ENCODE measurements around the gene NFATC2.
"Not testable (repeated sequence)": the region's sequence is repeated elsewhere in the genome, so short reads cannot be mapped to it uniquely, and the experiment has no call there.

Gene NFATC2

DNA sequence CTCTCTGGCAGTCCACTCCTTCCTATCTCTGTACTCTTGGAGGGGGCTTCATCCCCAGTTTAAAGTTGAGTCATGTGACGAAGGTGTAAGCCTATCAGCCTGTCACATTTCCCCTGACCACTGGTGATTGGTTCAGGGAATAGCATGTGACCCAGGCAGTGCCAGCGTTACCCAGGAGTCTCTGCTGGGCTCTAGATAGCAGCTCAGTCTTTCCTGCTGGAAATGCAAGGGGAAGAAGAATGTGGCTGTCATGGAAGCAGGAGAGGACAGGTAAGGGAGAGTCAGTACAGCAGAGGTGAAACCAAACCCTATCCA lies 35.6 kb upstream of the NFATC2 start:
- Histone ChIP-seq H3K36me3 (ENCODE audit: insufficient read depth, low read length) (no peaks in the 10 kb centered on the region), H3K27me3 (ENCODE audit: control insufficient read depth in 1 of 2, insufficient read depth in 2 of 2, low read length in 2 of 2) (no peaks in the 10 kb centered on the region), H3K9ac (ENCODE audit: low read length) (no peak overlapping the region), H3K27ac (ENCODE audit: low read depth, low read length) (no peak overlapping the region), H3K9me3 (ENCODE audit: low read length) (no peaks in the 10 kb centered on the region), H3K4me1 (ENCODE audit: insufficient read depth, low read length) (no peaks in the 10 kb centered on the region), H3K4me3 (ENCODE audit: low read depth in 1 of 2, low read length in 2 of 2) (no peak overlapping the region)

DNA sequence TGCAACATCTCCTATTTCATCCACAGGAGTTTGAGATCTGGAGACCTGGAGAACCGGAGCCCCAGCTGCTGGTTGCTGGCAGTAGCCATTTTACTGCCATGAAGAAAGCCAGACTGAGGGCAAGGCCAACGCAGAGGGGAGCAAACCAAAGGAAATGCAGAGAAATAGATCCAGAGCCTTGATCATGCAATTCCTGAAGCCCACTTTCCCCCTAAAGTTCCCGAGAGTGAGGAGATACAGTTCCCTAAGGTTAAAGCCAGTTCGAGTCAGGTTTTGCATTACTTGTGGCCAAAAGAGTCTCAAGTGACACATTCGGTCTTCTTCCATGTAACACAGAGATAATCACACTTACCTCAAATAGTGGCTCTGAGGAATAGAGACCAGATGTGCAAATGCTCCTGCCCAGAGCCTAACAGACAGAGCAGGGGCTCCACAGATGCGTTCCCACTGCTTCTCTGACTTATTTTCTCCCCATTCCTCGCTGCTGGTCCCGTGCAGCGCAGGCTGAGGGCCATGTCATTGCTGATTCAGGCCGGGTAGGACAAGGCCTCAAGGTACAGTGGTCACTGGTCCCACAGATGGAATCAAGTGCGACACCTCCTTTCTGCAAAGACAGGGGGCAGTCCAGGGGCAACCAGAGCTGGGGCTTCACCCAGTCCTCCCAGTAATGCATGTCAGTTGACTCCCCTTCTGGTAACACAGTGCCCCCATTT lies 35.1 kb upstream of the NFATC2 start:
- Histone ChIP-seq H3K36me3 (ENCODE audit: insufficient read depth, low read length) (no peaks in the 10 kb centered on the region), H3K9me3 (ENCODE audit: low read length) (no peaks in the 10 kb centered on the region), H3K4me3 (ENCODE audit: low read depth in 1 of 2, low read length in 2 of 2) (no peak overlapping the region), H3K9ac (ENCODE audit: low read length) (no peak overlapping the region), H3K27ac (ENCODE audit: low read depth, low read length) (no peak overlapping the region), H3K27me3 (ENCODE audit: control insufficient read depth in 1 of 2, insufficient read depth in 2 of 2, low read length in 2 of 2) (no peaks in the 10 kb centered on the region), H3K4me1 (ENCODE audit: insufficient read depth, low read length) (no peaks in the 10 kb centered on the region)

DNA sequence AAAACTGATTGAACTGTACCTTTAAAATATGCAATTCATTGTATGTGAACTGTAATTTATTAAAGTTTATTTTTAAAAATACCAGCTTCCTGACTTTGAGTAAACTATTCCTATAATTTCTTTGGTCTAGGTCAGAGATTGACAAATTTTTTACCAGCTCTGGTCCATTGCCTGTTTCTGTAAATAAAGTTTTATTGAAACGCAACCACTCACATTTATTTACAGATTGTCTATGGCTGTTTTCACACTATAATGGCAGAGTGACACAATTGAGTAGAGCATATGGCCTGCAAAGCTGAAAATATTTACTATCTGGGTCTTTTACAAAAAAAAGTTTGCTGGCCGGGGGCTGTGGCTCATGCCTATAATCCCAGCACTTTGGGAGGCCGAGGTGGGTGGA lies 33.0 kb upstream of the NFATC2 start:
- H3K27me3 ChIP-seq (ENCODE audit: control insufficient read depth in 1 of 2, insufficient read depth in 2 of 2, low read length in 2 of 2) = no peaks in the 10 kb centered on the region
- no peaks in the 10 kb centered on the region for H3K9me3 ChIP-seq (ENCODE audit: low read length)
- no peaks in the 10 kb centered on the region for H3K36me3 ChIP-seq (ENCODE audit: insufficient read depth, low read length)
- no peak overlapping the region for H3K27ac ChIP-seq (ENCODE audit: low read depth, low read length)
- H3K9ac ChIP-seq (ENCODE audit: low read length) = no peak overlapping the region
- H3K4me3 ChIP-seq (ENCODE audit: low read depth in 1 of 2, low read length in 2 of 2) = no peak overlapping the region
- H3K4me1 ChIP-seq (ENCODE audit: insufficient read depth, low read length) = peaks cover 8% of the 10 kb centered on the region

DNA sequence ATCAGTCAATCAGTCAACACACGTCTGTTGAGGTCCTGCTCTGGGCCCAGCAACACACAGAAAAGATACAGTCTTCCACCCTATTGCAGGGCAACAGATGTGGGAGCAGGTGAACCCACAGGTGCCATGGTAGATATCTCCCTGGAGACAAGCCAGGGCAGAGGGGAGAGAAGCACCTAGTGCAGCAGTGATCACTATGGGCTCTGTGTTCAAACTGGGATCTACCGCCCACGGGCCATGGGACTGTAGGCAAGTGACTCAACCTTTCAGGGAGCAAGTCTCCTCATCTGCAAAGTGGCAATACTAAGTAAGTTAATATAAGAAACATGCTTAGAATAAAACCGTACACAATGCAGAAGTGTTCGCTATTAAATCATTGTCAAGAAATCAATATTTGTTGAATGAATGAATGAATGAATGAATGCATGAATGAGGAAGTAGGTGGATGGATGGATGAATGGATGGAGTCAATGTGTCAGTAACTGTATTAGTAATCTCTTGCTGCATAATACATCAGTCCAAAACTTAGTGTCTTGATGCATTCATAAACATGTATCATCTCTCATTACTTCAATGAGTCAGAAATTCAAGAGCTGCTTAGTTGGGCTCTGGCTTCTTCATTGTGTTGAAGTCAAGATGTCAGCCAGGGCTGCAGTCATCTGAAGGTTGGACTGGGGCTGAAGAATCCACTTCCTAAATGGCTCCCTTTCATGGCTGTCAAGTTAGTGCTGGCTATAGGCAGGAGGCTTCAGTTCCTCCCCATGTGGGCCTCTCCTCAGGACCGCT lies 31.9 kb upstream of the NFATC2 start:
- H3K36me3 ChIP-seq (ENCODE audit: insufficient read depth, low read length) = no peaks in the 10 kb centered on the region
- no peaks in the 10 kb centered on the region for H3K27me3 ChIP-seq (ENCODE audit: control insufficient read depth in 1 of 2, insufficient read depth in 2 of 2, low read length in 2 of 2)
- H3K9ac ChIP-seq (ENCODE audit: low read length) = no peak overlapping the region
- H3K4me3 ChIP-seq (ENCODE audit: low read depth in 1 of 2, low read length in 2 of 2) = no peak overlapping the region
- H3K27ac ChIP-seq (ENCODE audit: low read depth, low read length) = no peak overlapping the region
- H3K9me3 ChIP-seq (ENCODE audit: low read length) = no peaks in the 10 kb centered on the region
- peaks cover 8% of the 10 kb centered on the region for H3K4me1 ChIP-seq (ENCODE audit: insufficient read depth, low read length)

DNA sequence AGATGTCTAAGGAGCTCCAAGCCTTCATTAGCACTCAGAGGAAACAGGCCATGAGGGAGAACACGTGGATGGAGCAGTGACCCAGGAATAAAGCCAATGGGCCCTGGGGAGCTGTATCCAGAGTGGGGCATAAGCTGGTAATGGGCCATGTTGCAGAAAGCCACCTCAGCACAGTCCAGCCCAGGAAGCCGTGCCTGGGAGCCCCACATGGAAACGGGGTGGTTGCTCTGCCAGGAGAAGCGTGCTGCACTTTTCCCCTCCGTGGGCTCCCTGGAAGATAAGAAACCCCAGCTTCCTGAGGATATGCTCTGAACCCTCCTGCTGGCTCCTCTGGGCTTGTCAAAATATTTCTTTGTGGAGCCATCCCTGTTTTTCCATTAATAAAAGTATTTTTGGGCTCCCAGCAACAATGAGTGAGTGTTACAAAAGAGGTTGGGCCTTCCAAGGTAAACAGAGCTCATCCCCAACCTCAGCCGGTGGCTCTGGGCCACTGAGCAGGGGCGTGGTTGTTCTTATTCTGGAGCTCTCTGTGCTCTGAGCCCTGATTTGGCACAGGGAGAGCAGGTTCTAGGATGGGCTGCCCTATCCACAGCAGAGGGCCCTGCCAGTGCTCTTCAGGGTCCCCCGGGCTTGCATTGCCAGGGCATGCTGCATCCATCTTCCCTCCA lies 31.2 kb upstream of the NFATC2 start:
- peaks cover 8% of the 10 kb centered on the region for H3K4me1 ChIP-seq (ENCODE audit: insufficient read depth, low read length)
- no peaks in the 10 kb centered on the region for H3K27me3 ChIP-seq (ENCODE audit: control insufficient read depth in 1 of 2, insufficient read depth in 2 of 2, low read length in 2 of 2)
- H3K27ac ChIP-seq (ENCODE audit: low read depth, low read length) = no peak overlapping the region
- no peak overlapping the region for H3K4me3 ChIP-seq (ENCODE audit: low read depth in 1 of 2, low read length in 2 of 2)
- no peak overlapping the region for H3K9ac ChIP-seq (ENCODE audit: low read length)
- no peaks in the 10 kb centered on the region for H3K36me3 ChIP-seq (ENCODE audit: insufficient read depth, low read length)
- H3K9me3 ChIP-seq (ENCODE audit: low read length) = no peaks in the 10 kb centered on the region

DNA sequence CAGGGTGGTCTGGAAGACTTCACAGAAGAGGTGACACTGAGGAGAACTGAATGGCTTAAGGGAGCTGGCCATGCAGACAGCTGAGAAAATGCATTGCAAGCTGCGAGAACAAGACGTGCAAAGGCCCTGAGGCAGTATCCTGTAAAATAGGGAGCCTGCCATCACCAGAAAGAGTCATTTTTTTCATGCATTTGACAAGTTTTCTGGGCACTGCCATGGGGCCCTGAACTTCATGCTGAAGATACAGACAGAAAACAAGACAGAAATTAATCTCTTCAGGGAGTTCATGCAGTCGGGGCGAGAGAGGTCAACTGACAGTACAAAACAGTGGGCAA lies 28.9 kb upstream of the NFATC2 start:
- no peaks in the 10 kb centered on the region for H3K9me3 ChIP-seq (ENCODE audit: low read length)
- peaks cover 8% of the 10 kb centered on the region for H3K4me1 ChIP-seq (ENCODE audit: insufficient read depth, low read length)
- H3K9ac ChIP-seq (ENCODE audit: low read length) = no peak overlapping the region
- H3K27me3 ChIP-seq (ENCODE audit: control insufficient read depth in 1 of 2, insufficient read depth in 2 of 2, low read length in 2 of 2) = no peaks in the 10 kb centered on the region
- H3K27ac ChIP-seq (ENCODE audit: low read depth, low read length) = no peak overlapping the region
- no peak overlapping the region for H3K4me3 ChIP-seq (ENCODE audit: low read depth in 1 of 2, low read length in 2 of 2)
- no peaks in the 10 kb centered on the region for H3K36me3 ChIP-seq (ENCODE audit: insufficient read depth, low read length)

DNA sequence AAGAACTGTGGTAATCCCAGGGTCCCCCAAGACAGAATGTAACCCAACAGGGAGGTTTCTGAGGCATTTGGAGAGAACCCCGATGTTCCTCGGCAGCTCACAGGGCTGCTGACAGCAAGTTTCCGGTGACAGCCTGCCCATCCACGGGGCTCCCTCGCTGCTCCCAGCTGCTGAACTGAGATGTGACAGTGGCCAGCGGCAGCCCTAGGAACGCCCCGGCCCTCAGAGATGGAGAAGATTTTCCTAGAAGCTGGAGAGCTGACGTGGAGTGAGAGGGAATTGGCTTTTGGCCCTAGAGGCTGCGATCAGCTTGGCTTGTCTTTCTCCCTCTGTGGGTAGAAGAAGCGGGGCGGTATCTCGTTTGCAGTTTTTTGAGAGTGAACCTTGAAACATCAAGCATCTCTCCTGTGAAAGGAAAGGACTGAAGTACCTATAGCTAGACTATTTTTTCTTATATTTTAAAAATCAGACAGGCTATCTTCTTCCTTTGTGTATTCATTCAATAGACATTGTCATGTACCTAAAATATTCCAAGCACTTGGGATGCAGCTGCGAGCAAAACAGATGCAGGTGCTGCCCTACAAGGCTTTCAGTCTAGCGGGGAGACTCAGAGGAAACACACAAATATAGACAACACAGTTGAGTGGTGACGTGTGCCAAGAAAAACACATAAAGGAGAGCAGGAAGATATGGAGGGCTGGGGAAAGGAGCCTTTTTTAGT lies 28.4 kb upstream of the NFATC2 start:
- H3K4me1 ChIP-seq (ENCODE audit: insufficient read depth, low read length) = peaks cover 9% of the 10 kb centered on the region
- H3K9ac ChIP-seq (ENCODE audit: low read length) = no peak overlapping the region
- no peak overlapping the region for H3K4me3 ChIP-seq (ENCODE audit: low read depth in 1 of 2, low read length in 2 of 2)
- no peaks in the 10 kb centered on the region for H3K27me3 ChIP-seq (ENCODE audit: control insufficient read depth in 1 of 2, insufficient read depth in 2 of 2, low read length in 2 of 2)
- H3K27ac ChIP-seq (ENCODE audit: low read depth, low read length) = no peak overlapping the region
- no peaks in the 10 kb centered on the region for H3K36me3 ChIP-seq (ENCODE audit: insufficient read depth, low read length)
- H3K9me3 ChIP-seq (ENCODE audit: low read length) = no peaks in the 10 kb centered on the region

DNA sequence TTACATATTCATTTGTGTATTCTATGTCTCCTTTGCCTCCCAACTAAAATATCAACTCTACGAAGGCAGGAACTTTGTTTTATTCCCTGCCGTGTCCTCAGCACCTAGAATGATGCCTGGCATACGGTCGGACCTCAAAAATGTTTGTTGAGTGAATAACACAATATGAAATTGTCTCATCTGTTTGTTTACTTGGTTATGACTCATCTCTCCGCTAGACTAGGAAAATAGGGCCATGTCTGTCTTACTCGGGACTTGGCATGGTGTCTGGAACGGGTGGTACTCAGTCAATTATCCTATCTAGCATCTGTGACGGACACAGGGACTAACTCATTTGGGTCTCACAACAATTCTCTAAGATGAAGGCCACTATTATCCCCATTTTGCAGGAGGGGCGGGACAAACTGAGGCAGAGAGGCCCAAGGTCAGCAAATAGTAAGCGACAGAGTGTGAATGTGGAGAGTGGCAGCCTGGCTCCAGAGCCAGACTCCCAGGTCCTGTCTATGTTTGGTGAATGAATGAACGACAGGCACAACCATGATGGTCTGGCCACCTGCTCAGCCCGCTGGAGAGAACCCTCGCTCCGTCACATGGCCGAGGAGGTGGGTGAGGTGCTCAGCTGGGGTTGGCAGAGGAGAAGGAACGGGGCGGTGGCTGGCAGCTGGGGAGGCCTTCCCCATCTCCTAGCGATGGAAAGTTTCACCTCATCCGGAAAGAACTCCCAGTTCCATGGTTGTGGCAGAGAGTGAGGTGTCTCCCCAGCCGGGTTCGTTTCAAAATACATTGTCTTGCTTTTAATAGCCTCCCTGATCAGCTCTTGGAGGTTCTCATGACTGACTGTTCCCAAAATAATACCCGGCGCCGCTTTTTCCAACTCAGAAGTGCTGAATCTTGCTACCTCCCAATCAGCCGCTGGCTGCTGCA lies 27.6 kb upstream of the NFATC2 start:
- no peaks in the 10 kb centered on the region for H3K27me3 ChIP-seq (ENCODE audit: control insufficient read depth in 1 of 2, insufficient read depth in 2 of 2, low read length in 2 of 2)
- H3K27ac ChIP-seq (ENCODE audit: low read depth, low read length) = no peak overlapping the region
- peaks cover 16% of the 10 kb centered on the region for H3K4me1 ChIP-seq (ENCODE audit: insufficient read depth, low read length)
- no peaks in the 10 kb centered on the region for H3K9me3 ChIP-seq (ENCODE audit: low read length)
- H3K36me3 ChIP-seq (ENCODE audit: insufficient read depth, low read length) = no peaks in the 10 kb centered on the region
- H3K9ac ChIP-seq (ENCODE audit: low read length) = no peak overlapping the region
- H3K4me3 ChIP-seq (ENCODE audit: low read depth in 1 of 2, low read length in 2 of 2) = no peak overlapping the region

DNA sequence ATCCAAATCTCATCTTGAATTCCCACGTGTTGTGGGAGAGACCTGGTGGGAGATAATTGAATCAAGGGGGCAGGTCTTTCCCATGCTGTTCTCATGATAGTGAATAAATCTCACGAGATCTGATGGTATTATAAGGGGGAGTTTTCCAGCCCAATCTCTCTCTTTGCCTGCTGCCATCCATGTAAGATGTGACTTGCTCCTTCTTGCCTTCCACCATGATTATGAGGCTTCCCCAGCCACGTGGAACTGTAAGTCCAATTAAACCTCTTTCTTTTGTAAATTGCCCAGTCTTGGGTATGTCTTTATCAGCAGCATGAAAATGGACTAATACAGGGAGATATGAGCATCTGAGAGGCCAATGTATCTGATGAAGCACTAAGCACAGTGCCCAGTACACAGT lies 26.0 kb upstream of the NFATC2 start:
- peaks cover 26% of the 10 kb centered on the region for H3K4me1 ChIP-seq (ENCODE audit: insufficient read depth, low read length)

DNA sequence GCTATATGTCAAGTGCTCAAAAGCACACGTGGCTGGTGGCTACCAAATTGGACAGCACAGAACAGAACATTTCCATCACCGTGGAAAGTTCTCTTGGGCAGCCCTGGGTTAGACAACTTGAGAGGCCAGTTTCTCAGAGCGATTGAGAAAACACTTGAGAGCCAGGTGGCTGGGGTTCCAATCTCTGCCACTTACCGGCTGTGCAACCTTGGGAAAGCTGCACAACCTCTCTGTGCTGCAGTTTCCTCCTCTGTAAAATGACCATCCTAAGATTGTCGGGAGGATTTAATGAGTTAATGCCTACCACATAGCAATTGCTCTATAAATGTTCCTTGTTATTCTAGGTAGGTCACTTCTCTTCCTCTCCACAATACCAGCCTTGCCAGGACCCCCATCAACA lies 25.1 kb upstream of the NFATC2 start:
- Histone ChIP-seq H3K27ac (ENCODE audit: low read depth, low read length) (no peak overlapping the region), H3K4me1 (ENCODE audit: insufficient read depth, low read length) (peaks cover 34% of the 10 kb centered on the region), H3K4me3 (ENCODE audit: low read depth in 1 of 2, low read length in 2 of 2) (no peak overlapping the region), H3K36me3 (ENCODE audit: insufficient read depth, low read length) (no peaks in the 10 kb centered on the region), H3K27me3 (ENCODE audit: control insufficient read depth in 1 of 2, insufficient read depth in 2 of 2, low read length in 2 of 2) (no peaks in the 10 kb centered on the region), H3K9ac (ENCODE audit: low read length) (no peak overlapping the region), H3K9me3 (ENCODE audit: low read length) (no peaks in the 10 kb centered on the region)

More for the DNA sequence above, 26.0 kb upstream of the NFATC2 start:
- not testable (repeated sequence) for H3K27ac ChIP-seq (ENCODE audit: low read depth, low read length); H3K9ac ChIP-seq (ENCODE audit: low read length); H3K27me3 ChIP-seq (ENCODE audit: control insufficient read depth in 1 of 2, insufficient read depth in 2 of 2, low read length in 2 of 2); H3K36me3 ChIP-seq (ENCODE audit: insufficient read depth, low read length); H3K4me3 ChIP-seq (ENCODE audit: low read depth in 1 of 2, low read length in 2 of 2); H3K9me3 ChIP-seq (ENCODE audit: low read length)

DNA sequence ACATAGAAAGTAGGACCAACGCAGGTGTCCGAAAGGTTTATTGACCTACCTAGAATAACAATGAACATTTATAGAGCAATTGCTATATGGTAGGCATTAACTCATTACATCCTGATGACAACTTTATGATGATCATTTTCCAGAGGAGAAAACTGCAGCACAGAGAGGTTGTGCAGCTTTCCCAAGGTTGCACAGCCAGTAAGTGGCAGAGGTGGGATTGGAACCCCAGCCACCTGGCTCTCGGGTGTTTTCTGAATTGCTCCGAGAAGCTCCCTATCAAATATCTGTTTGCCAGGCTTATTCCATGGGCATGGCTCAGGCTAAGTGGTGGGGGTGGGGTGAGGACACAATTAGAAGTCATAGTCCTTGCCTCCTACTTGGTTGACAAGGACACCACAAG lies 24.1 kb upstream of the NFATC2 start:
- no peak overlapping the region for H3K27ac ChIP-seq (ENCODE audit: low read depth, low read length)
- peaks cover 37% of the 10 kb centered on the region for H3K4me1 ChIP-seq (ENCODE audit: insufficient read depth, low read length)
- no peaks in the 10 kb centered on the region for H3K9me3 ChIP-seq (ENCODE audit: low read length)
- H3K27me3 ChIP-seq (ENCODE audit: control insufficient read depth in 1 of 2, insufficient read depth in 2 of 2, low read length in 2 of 2) = no peaks in the 10 kb centered on the region
- H3K36me3 ChIP-seq (ENCODE audit: insufficient read depth, low read length) = no peaks in the 10 kb centered on the region
- no peak overlapping the region for H3K9ac ChIP-seq (ENCODE audit: low read length)
- H3K4me3 ChIP-seq (ENCODE audit: low read depth in 1 of 2, low read length in 2 of 2) = no peak overlapping the region

Measured in muscle layer of colon (tissue), 2 donors.